ENCODE results near the gene FAM120A.

The FAM120A gene

GRCh38 chr9:93451849-93452709 lies 594 bp downstream of the FAM120A start:
- DNase-seq = peak; percentile 77

DNA sequence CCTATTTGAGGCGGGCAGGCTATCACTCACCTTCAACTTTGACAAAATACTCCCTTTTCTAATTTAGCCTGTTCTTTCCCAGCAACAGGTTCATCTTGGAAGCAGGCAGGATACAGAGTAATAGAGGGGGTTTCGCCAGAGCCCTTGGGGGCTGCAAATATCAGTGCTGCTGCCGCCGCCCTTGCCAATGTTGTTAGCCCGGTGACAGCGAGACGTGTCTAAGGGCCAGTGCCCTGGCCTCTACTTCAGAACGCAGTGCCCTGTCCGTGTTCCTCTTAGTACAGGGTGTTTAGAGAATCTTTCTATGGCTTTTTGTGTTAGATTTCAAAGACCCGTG lies 1.2 kb downstream of the FAM120A start:
- DNase-seq = no peak

DNA sequence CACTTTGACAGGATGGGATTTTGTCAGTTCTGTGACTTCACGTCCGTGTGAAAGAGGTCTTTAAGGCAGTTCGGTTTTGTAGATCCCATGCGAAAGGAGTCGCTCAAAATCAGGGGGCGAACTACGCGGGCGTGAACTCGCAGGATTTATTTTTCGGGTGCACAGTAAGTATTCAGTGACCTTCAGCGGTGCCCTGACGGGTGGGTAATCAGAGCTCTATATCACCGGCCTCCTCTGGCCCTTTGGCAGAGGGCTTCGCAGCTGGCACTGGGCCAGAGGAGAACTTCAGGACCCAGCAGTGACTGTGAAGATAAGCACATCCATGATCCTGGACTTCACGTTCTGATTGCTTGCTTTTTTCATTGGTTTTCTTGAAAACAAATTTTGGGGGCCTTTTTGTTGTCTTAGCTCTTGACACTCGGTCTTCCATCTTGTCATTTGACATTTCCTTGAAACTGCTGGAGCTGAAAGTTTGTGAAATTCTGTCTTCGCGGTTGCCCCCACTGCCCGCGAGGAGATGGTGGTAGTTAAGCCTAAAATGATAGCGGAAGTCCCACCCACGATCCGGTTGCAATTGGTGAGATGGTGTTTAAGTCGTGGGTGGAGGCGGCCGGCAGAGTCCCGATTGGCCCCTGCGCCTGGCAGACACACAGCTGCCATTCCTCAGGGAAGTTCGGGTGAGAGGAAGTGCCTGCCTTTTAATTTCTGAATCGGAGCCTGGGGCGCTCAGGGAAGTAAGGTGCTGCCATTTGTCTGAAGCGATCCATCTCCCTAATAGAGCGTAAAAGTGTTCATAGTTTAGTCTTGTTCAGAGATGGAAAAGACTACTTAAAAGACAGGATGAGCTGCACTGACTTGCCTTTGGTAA lies 1.8 kb downstream of the FAM120A start, which contains the start of gene FAM120AOS:
Gene FAM120AOS (minus strand): TSS at position 535 of the 868 bp plus-strand sequence. CDS start 872 bp downstream, outside the sequence.
- DNase-seq = peak; percentile 94

DNA sequence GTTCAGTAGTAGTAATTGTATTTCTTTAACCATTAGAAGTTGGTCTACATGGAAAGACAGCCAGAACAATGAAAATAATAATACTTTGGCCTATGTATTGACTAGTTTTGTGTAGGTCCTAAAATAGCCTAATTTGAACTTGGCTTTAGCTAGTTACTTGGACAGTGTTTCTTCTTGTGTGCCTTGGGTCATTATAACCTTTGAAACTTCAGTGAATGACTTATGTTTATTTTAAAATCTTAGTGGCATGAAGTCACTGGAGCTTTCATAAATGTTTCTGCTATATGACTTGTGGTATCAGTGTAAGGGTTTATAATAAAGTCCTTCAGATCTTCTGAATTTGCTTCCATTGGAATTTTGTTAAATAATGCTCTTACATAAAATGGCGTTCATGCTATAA lies 4.5 kb downstream of the FAM120A start:
- DNase-seq = no peak

DNA sequence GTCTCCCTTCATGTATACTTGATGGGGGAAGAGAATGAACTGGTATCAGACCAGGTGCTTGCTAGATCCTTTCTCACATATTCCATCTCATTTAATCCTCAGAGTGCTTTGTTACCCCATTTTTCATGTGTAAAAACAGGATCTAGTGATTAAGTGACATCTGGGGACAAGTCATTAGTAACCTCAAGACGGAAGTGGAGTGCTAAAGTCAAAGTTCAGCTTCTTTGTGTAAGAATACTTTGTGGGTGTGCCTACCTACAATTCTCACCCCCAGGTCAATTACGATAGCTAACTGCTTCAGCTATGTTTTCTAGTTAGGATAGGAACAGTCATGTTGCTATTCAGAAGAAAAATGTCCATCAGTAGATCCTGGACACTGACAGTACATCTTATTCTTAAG lies 5.0 kb downstream of the FAM120A start:
- DNase-seq = no peak

GRCh38 chr9:93457006-93457405 lies 5.5 kb downstream of the FAM120A start:
- DNase-seq = no peak

DNA sequence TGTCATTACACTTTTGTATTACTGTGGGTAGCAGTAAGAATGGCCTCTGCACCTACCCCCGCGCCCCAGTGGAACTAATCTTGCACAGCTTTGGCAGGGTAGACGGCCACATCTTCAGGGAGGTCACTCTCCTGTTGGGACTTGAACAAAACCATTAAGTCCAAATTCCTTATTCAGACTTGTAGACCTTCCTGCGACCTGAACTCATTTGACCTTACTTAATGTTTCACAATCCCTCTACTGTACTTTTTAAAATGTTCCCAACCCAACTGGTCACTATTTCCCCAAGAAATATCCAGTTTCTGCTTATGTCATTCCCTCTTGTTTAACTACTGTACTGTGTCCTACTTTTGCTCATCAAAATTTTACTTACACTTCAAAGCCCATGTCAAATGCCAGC lies 7.2 kb downstream of the FAM120A start:
- DNase-seq = no peak

DNA sequence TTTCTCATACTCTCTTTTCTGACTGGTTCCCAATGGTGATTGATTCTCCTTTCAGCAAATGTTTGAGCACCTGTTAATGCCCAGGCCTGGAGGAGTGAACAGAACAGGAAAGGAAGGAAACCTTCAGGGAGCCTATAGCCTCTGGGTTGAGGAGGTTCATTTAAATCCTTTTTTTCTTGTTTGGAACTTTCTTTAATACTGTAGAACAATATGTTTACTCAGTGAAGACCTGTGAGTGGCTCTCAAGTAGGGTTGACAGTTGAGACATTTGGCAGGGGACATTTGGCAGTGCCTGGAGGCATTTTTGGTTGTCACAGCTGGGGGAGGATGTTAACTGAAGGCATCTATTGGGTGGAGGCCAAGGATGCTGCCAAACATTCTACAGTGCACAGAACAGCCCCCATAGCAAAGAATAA lies 8.0 kb downstream of the FAM120A start:
- no peak for DNase-seq

DNA sequence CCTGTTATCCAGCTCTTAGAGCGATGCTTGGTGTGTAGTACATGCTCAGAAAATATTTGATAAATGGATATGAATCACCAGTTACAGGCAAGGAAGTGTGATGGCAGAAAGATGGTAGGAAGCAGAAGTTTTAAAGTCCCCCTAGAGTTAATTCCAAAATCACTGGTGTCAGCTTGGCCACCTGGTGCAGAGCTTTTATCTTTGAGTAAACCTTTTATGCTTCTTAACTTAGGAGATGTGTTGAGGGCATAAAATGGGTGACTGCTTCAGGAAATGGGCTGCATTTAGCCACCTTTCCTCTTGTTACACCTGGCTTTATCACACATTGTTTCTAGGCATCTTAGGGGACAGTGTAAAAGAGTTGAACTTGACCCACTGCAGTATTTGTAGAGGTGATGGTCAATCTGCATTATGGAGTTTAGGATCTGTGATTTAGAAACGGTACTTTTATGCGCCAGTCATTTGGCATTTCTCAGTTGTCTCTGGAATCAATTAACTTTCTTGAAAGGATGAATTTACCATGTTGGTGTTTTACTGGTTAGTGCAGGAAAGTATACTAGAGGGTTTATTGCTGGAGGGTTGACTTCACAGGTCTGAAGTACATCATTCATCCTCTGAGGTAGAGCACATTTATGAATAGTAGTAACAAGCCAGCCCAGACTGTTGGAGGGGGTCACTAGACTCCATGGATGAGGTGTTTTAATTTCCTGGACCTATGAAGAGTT lies 9.4 kb downstream of the FAM120A start:
- DNase-seq = no peak

DNA sequence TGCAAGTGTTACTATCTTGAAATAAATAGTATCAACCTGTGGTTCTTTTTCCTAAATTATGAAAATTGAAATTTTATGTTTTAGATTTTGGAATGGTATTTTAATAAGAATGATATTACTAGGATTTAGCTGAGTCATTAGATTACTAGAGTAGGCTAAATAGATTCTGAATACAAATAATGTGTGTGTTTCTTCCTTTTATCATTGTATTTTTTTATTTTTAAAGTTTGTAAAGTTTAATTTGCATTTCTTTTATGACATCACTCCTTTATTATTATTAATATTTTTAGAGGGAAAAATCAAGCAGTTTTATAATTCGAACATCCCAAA lies 9.9 kb downstream of the FAM120A start:
- DNase-seq = no peak

DNA sequence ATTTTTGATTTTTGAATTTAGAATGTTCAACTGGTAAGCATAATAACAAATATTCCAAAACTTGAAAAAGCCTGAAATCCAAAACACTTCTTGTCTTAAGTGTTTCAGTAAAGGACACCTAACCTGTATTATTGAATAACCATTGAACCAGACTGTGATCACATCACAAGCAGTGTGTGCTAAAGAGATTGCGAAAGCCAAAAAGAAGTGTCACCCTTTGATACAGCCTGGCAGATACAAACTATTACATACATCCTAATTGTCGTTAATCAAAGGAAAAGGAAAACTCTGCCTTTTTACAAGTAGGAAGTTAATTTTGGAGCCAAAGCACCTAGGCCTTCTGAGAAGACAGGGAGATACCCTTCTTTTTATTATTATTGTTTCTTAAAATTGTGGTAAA lies 10.3 kb downstream of the FAM120A start:
- DNase-seq = no peak

- no peak for DNase-seq
Measured at GRCh38 chr9:93463638-93464248, 12.3 kb downstream of the FAM120A start.

- DNase-seq = no peak
Measured at GRCh38 chr9:93464395-93464794, 12.9 kb downstream of the FAM120A start.

GRCh38 chr9:93464876-93465275 lies 13.4 kb downstream of the FAM120A start:
- DNase-seq = no peak

DNA sequence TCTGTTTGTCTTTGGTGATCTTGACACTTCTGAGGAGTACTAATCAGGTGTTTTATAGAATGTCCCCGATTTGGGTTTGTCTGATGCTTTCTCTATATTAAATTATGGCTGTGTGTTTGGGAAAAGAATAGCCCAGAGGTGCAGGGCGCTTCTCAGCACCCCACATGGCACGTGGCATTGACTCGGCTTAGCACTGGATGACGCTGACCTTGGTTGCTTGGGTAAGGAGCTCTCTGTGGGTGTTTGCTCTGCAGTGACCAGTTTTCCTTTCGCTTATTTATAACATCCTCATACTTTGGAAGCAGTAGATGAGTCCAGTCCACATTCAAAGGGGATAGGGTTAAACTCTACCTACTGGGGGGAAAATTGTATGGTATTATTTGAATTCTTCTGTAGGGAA lies 14.4 kb downstream of the FAM120A start:
- DNase-seq = no peak

- no peak for DNase-seq
Measured at GRCh38 chr9:93466416-93467061, 15.1 kb downstream of the FAM120A start.

GRCh38 chr9:93467062-93467416 lies 15.6 kb downstream of the FAM120A start:
- DNase-seq = no peak

DNA sequence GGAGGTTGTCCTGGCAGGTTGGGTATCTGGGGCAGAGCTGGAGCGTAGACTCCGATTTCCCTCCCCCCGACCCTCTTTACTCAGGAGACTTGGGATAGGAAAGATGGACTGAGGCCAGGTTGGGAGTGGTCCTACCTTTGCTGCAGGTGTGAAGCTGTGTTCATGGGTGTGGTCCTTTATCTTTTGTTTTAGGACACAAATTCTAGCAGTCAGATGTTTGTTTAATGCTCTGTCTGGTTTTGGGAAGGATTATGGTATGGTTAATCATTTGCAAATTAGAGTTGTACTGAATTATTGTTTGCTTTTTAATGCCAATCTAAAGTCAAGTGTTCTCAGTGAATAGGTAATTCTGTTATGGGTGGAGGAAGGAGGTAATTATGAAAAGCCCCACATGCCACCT lies 16.0 kb downstream of the FAM120A start:
- no peak for DNase-seq

GRCh38 chr9:93468763-93469456 lies 17.4 kb downstream of the FAM120A start:
- no peak for DNase-seq

- DNase-seq = no peak
Measured at GRCh38 chr9:93470391-93470790, 18.9 kb downstream of the FAM120A start.

GRCh38 chr9:93471124-93471523 lies 19.6 kb downstream of the FAM120A start:
- no peak for DNase-seq

- DNase-seq = no peak
Measured at GRCh38 chr9:93473411-93473810, 21.9 kb downstream of the FAM120A start.

Data from eye (tissue), 1 donor.